B cell (primary cell): ENCODE results near the gene MME. TPM values are rescaled to one million over a fixed set of nuclear protein-coding genes. Genes with fewer than 3 reads are reported as not detected.

Experiments used
- ATAC-seq: fragments of 200-7000 bp; cut with Tn5 transposase; one replicate; pipeline ENCODE4 v1.10.0; 2021; ENCODE audit warnings: low read depth, mild to moderate bottlenecking, moderate number of reproducible peaks, moderate library complexity
- CTCF ChIA-PET: fragments of 350-600 bp; sonication (Branson Sonifier 250); formaldehyde crosslinking; loops from one replicate; lab custom pipeline; 2021; ENCODE audit warnings: antibody characterized with exemption, inconsistent platforms; lab: Charles Lee
- POLR2A ChIA-PET: fragments of 350-600 bp; sonication (Branson Sonifier 250); formaldehyde crosslinking; loops from one replicate; lab custom pipeline; 2021; ENCODE audit warnings: antibody characterized with exemption; lab: Charles Lee
- DNase-seq: peaks from one replicate; pipeline ENCODE4 v3.0.0; 2013
- H2AFZ ChIP-seq: 2 replicates; pipeline ENCODE4 v1.6.1; 2012; ENCODE audit warnings: mild to moderate bottlenecking, low read depth, low read length; ENCODE audit not compliant: insufficient read depth, poor library complexity, severe bottlenecking
- H3K27ac ChIP-seq, 2 donors: 1 replicate in 1 of 2; 2 replicates in 1 of 2; pipeline ENCODE4 v1.5.1; 2012 to 2013; ENCODE audit warnings: low read length in 2 of 2, mild to moderate bottlenecking in 2 of 2, moderate library complexity in 1 of 2
- H3K27me3 ChIP-seq, 4 experiments: fragments of 200-600 bp in 1 of 4; sonication (generic) in 1 of 4; replicated peaks in 1 of 4; 1 replicate in 2 of 4; 2 replicates in 2 of 4; pipeline versions ENCODE4 v1.6.1 to v1.7.0; 2013 to 2016; ENCODE audit warnings: low read length in 3 of 4, mild to moderate bottlenecking in 2 of 4, mixed read lengths in 1 of 4, moderate library complexity in 1 of 4; ENCODE audit not compliant: insufficient read depth in 4 of 4, control insufficient read depth in 3 of 4; ENCODE audit errors: control extremely low read depth in 1 of 4
- H3K36me3 ChIP-seq, 2 experiments: replicated peaks in 1 of 2; 1 replicate in 1 of 2; 2 replicates in 1 of 2; pipeline versions ENCODE4 v1.6.1 to v1.7.1; 2013; ENCODE audit warnings: low read length in 1 of 2; ENCODE audit not compliant: insufficient read depth in 2 of 2, control insufficient read depth in 1 of 2; ENCODE audit errors: control extremely low read depth in 1 of 2, extremely low read depth in 1 of 2
- H3K4me1 ChIP-seq, 2 donors: fragments of 200-600 bp in 1 of 2; sonication (generic) in 1 of 2; 1 replicate in 1 of 2; 2 replicates in 1 of 2; pipeline versions ENCODE4 v1.5.1 to v1.6.1; 2013 to 2017; ENCODE audit warnings: low read length in 2 of 2; ENCODE audit not compliant: control insufficient read depth in 2 of 2, insufficient read depth in 2 of 2
- H3K4me2 ChIP-seq: replicated peaks from 2 replicates; pipeline ENCODE3; 2012; ENCODE audit warnings: mild to moderate bottlenecking, low read depth, low read length; ENCODE audit not compliant: poor library complexity, severe bottlenecking
- H3K4me3 ChIP-seq, 5 experiments: fragments of 200-600 bp in 1 of 5; sonication (generic) in 1 of 5; 1 replicate in 3 of 5; 2 replicates in 2 of 5; pipeline versions ENCODE4 v1.5.1 to v1.7.0; 2011 to 2016; ENCODE audit warnings: low read length in 4 of 5, mild to moderate bottlenecking in 4 of 5, low read depth in 2 of 5, control low read depth in 1 of 5, moderate library complexity in 1 of 5; ENCODE audit not compliant: insufficient read depth in 1 of 5; ENCODE audit errors: control extremely low read depth in 1 of 5, extremely low read depth in 1 of 5
- H3K79me2 ChIP-seq: fragments of 200-600 bp; sonication (generic); one replicate; pipeline ENCODE4 v1.6.0; 2016; ENCODE audit warnings: low read length; ENCODE audit not compliant: control insufficient read depth, insufficient read depth
- H3K9ac ChIP-seq: fragments of 200-600 bp; sonication (generic); 2 replicates; pipeline ENCODE4 v1.6.1; 2017; ENCODE audit warnings: mild to moderate bottlenecking, low read length, moderate library complexity
- H3K9me3 ChIP-seq, 3 donors: one replicate each; pipeline versions ENCODE4 v1.6.1 to v1.7.1; 2013; ENCODE audit warnings: low read length in 2 of 3; ENCODE audit not compliant: control insufficient read depth in 2 of 3, insufficient read depth in 1 of 3; ENCODE audit errors: control extremely low read depth in 1 of 3
- H4K20me1 ChIP-seq: 2 replicates; pipeline ENCODE4 v1.6.0; 2012; ENCODE audit warnings: mild to moderate bottlenecking, low read length; ENCODE audit not compliant: insufficient read depth, control insufficient read depth, poor library complexity, severe bottlenecking
- H3K27ac Mint-ChIP-seq: one replicate; pipeline ENCODE4 v1.8.0; 2021; ENCODE audit warnings: mixed read lengths
- H3K27me3 Mint-ChIP-seq: one replicate; pipeline ENCODE4 v1.8.0; 2021; ENCODE audit warnings: mixed read lengths
- H3K4me1 Mint-ChIP-seq: one replicate; pipeline ENCODE4 v1.8.0; 2021; ENCODE audit warnings: mixed read lengths
- H3K4me3 Mint-ChIP-seq: one replicate; pipeline ENCODE4 v1.8.0; 2021; ENCODE audit warnings: mixed read lengths
- H3K9me3 Mint-ChIP-seq: one replicate; pipeline ENCODE4 v1.8.0; 2022; ENCODE audit warnings: mixed read lengths; ENCODE audit not compliant: insufficient read depth
- CTCF ChIP-seq: fragments of 200-600 bp; IDR thresholded peaks from one replicate; pipeline ENCODE4 v1.8.0; 2022; ENCODE audit warnings: antibody characterized with exemption, mild to moderate bottlenecking
- EZH2 ChIP-seq: IDR thresholded peaks from 2 replicates; pipeline ENCODE4 v1.6.1; 2012; ENCODE audit warnings: borderline replicate concordance, low read depth, mild to moderate bottlenecking, moderate library complexity, low read length; ENCODE audit not compliant: insufficient read depth, poor library complexity, severe bottlenecking
- WGBS: methylation state at CpG from one replicate; pipeline ENCODE4 v1.1.5; 2013; ENCODE audit warnings: missing lambda C conversion rate; ENCODE audit not compliant: insufficient coverage; 5-methylcytosine and 5-hydroxymethylcytosine counted together
- intact Hi-C: fragments of 100-400 bp; cut with micrococcal nuclease; formaldehyde crosslinking; loops from one replicate; pipeline ENCODE4 v1.10.0; 2022
- polyA plus RNA-seq: library from polyadenylated mRNA; depleted of rRNA; stranded (reverse); fragments of >200 nt; gene quantifications from 2 replicates; pipeline ENCODE4 v1.2.3, GENCODE V29; 2012
- total RNA-seq, 2 donors: library from RNA; stranded (reverse); fragments of 120-200 nt in 1 of 2; gene quantifications; 1 replicate in 1 of 2; 2 replicates in 1 of 2; pipeline versions ENCODE4 v1.2.3 to v1.2.4, GENCODE V29; 2013 to 2022

MME gene
- total and polyA plus RNA-seq, 2 donors (not counting 1 experiment from before 2014, with no cell fraction given) = 0.88 to 11.2 TPM

GRCh38 chr3:155166441-155166840 lies 86.3 kb downstream of the MME start:
- no peak overlapping the region for H3K4me3 ChIP-seq
- WGBS = no CpG with 5 or more reads among the region's 2 CpGs
- no peak overlapping the region for H3K4me3 Mint-ChIP-seq

DNA sequence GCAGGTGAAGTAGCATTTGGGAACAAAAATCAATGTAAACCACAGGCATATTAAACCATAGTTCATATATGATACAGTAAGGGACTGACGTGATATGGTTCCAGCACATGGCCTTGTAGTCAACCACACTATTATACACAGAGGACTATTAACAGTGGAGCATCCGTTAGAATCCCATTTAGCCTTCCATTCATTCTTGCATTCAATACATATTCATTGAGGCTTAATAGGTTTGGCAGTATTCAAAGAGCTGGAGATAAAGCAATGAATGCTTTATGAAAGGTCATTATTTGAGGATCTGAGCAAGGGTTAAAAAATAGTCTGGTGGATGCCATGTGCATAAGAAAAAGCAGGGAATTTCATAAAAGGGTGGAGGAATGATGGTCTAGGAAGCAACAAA lies 89.1 kb downstream of the MME start:
- TF ChIP-seq EZH2 (no peak), CTCF (no peak)
- Mint-ChIP-seq H3K9me3 (no peaks in the 10 kb centered on the region), H3K27me3 (no peaks in the 10 kb centered on the region), H3K4me3 (no peak overlapping the region), H3K4me1 (no peaks in the 10 kb centered on the region), H3K27ac (no peak overlapping the region)
- H3K9me3 ChIP-seq = no peaks in the 10 kb centered on the region
- ChIA-PET CTCF (no interaction called here), POLR2A (no interaction called here)
- DNase-seq (no peak), ATAC-seq (no peak)
- H3K27ac ChIP-seq = no peak overlapping the region
- H3K4me3 ChIP-seq = no peak overlapping the region
- no peaks in the 10 kb centered on the region for H3K36me3 ChIP-seq
- no peak overlapping the region for H3K4me2 ChIP-seq
- no peaks in the 10 kb centered on the region for H3K79me2 ChIP-seq
- intact Hi-C loops = no loop called here
- H3K27me3 ChIP-seq = no peaks in the 10 kb centered on the region
- no peak overlapping the region for H2AFZ ChIP-seq
- no peaks in the 10 kb centered on the region for H3K4me1 ChIP-seq
- H4K20me1 ChIP-seq = no peaks in the 10 kb centered on the region
- H3K9ac ChIP-seq = no peak overlapping the region
- WGBS = no CpG with 5 or more reads among the region's 2 CpGs

More at GRCh38 chr3:155166441-155166840, 86.3 kb downstream of the MME start:
- no peaks in the 10 kb centered on the region for H3K27me3 ChIP-seq
- no peak overlapping the region for H3K27ac ChIP-seq
- ChIA-PET CTCF (no interaction called here), POLR2A (no interaction called here)
- no peak for ATAC-seq
- H3K36me3 ChIP-seq = no peaks in the 10 kb centered on the region
- H3K9me3 ChIP-seq = no peaks in the 10 kb centered on the region
- Mint-ChIP-seq H3K27me3 (no peaks in the 10 kb centered on the region), H3K27ac (no peak overlapping the region), H3K9me3 (no peaks in the 10 kb centered on the region), H3K4me1 (no peaks in the 10 kb centered on the region)
- TF ChIP-seq CTCF (no peak), EZH2 (no peak)
- no peak for DNase-seq
- H2AFZ ChIP-seq = no peak overlapping the region
- H3K9ac ChIP-seq = no peak overlapping the region
- H3K4me1 ChIP-seq = no peaks in the 10 kb centered on the region
- intact Hi-C loops = no loop called here
- no peak overlapping the region for H3K4me2 ChIP-seq
- H3K79me2 ChIP-seq = no peaks in the 10 kb centered on the region
- H4K20me1 ChIP-seq = no peaks in the 10 kb centered on the region
